HepG2 (cell line): ENCODE measurements around the gene PRR30. TPM values are rescaled to one million over a fixed set of nuclear protein-coding genes. Genes with fewer than 3 reads are reported as not detected.

Experiments
- BRCA1 ChIP-seq: sonication (generic); formaldehyde crosslinking; IDR thresholded peaks from 2 replicates; pipeline ENCODE4 v1.4.0; 2020; ENCODE audit warnings: missing genetic modification reagents
- DMAP1 ChIP-seq: IDR thresholded peaks from 2 replicates; pipeline ENCODE4 v1.6.1; 2016
- HNF4A ChIP-seq: sonication (generic); formaldehyde crosslinking; IDR thresholded peaks from 2 replicates; pipeline ENCODE4 v1.4.0; 2020; ENCODE audit warnings: missing genetic modification reagents
- NFYB ChIP-seq: sonication (generic); formaldehyde crosslinking; IDR thresholded peaks from 2 replicates; pipeline ENCODE4 v1.4.0; 2020; ENCODE audit warnings: missing genetic modification reagents
- RELA ChIP-seq: sonication (generic); formaldehyde crosslinking; IDR thresholded peaks from 2 replicates; pipeline ENCODE4 v1.4.0; 2020; ENCODE audit warnings: missing genetic modification reagents
- SMAD3 ChIP-seq: sonication (generic); formaldehyde crosslinking; IDR thresholded peaks from 2 replicates; pipeline ENCODE4 v1.4.0; 2020; ENCODE audit warnings: missing genetic modification reagents
- SOX13 ChIP-seq, 3 experiments: fragments of 450-650 bp in 1 of 3; sonication (generic) in 1 of 3; formaldehyde crosslinking in 1 of 3; IDR thresholded peaks in 2 of 3; conservative IDR thresholded peaks in 1 of 3; 2 replicates each; pipeline versions ENCODE4 v1.5.0 to v1.6.1; 2016 to 2020; ENCODE audit warnings: antibody characterized with exemption in 1 of 3, mild to moderate bottlenecking in 1 of 3, missing compliant biosample characterization in 1 of 3, missing genetic modification reagents in 1 of 3, moderate library complexity in 1 of 3
- U2AF2 ChIP-seq: fragments of 200-400 bp; formaldehyde crosslinking; IDR thresholded peaks from 2 replicates; pipeline ENCODE4 v1.6.1; 2017; ENCODE audit warnings: low read depth, mild to moderate bottlenecking, low read length
- ZBTB42 ChIP-seq: sonication (generic); formaldehyde crosslinking; IDR thresholded peaks from 2 replicates; pipeline ENCODE4 v1.5.0; 2020; ENCODE audit warnings: mild to moderate bottlenecking, missing genetic modification reagents
- ZNF333 ChIP-seq: sonication (generic); formaldehyde crosslinking; IDR thresholded peaks from 2 replicates; pipeline ENCODE4 v1.4.0; 2020; ENCODE audit warnings: mild to moderate bottlenecking, missing genetic modification reagents, borderline replicate concordance
- ZNF550 ChIP-seq: sonication (generic); formaldehyde crosslinking; IDR thresholded peaks from 2 replicates; pipeline ENCODE4 v1.4.0; 2020; ENCODE audit warnings: mild to moderate bottlenecking, missing genetic modification reagents, borderline replicate concordance
- ZNF574 ChIP-seq: sonication (generic); formaldehyde crosslinking; IDR thresholded peaks from 2 replicates; pipeline ENCODE4 v1.4.0; 2020; ENCODE audit warnings: missing genetic modification reagents
- polyA plus RNA-seq, 8 experiments: library from polyadenylated mRNA; depleted of rRNA in 3 of 8; stranded (reverse) in 7 of 8; unstranded in 1 of 8; fragments of >200 nt; fragmentation: Illumina TruSeq in 4 of 8; extraction: Trizol in 4 of 8; gene quantifications; 2 replicates each; pipeline versions ENCODE4 v1.2.1 to v1.2.3, GENCODE V29; 2011 to 2016; ENCODE audit warnings: low read depth in 4 of 8, missing spikeins in 1 of 8, mixed read lengths in 1 of 8; ENCODE audit not compliant: insufficient read depth in 1 of 8
- total RNA-seq, 5 experiments: library from RNA; depleted of rRNA; stranded (reverse); fragments of >200 nt; fragmentation: Illumina TruSeq; extraction: Trizol; gene quantifications; 2 replicates each; pipeline ENCODE4 v1.2.3, GENCODE V29; 2016; ENCODE audit warnings: low read depth in 1 of 5
- TF ChIP-seq, protein P1 (sequence below): sonication (generic); formaldehyde crosslinking; IDR thresholded peaks from 2 replicates; pipeline ENCODE4 v1.4.0; 2020; ENCODE audit warnings: missing genetic modification reagents, mild to moderate bottlenecking, borderline replicate concordance
- TF ChIP-seq, protein P2 (sequence below): sonication (generic); formaldehyde crosslinking; IDR thresholded peaks from 2 replicates; pipeline ENCODE4 v1.4.0; 2020; ENCODE audit warnings: mild to moderate bottlenecking, missing genetic modification reagents
- TF ChIP-seq, protein P3 (sequence below): IDR thresholded peaks from 2 replicates; pipeline ENCODE4 v1.6.1; 2012; ENCODE audit warnings: low read length, improper control_type of control experiment

Gene PRR30
- total and polyA plus RNA-seq, 2 of the 13 experiments (the other 11 are each of a cell fraction or from before 2014, with no cell fraction given), result not detected

- TF ChIP-seq, protein P1, sequence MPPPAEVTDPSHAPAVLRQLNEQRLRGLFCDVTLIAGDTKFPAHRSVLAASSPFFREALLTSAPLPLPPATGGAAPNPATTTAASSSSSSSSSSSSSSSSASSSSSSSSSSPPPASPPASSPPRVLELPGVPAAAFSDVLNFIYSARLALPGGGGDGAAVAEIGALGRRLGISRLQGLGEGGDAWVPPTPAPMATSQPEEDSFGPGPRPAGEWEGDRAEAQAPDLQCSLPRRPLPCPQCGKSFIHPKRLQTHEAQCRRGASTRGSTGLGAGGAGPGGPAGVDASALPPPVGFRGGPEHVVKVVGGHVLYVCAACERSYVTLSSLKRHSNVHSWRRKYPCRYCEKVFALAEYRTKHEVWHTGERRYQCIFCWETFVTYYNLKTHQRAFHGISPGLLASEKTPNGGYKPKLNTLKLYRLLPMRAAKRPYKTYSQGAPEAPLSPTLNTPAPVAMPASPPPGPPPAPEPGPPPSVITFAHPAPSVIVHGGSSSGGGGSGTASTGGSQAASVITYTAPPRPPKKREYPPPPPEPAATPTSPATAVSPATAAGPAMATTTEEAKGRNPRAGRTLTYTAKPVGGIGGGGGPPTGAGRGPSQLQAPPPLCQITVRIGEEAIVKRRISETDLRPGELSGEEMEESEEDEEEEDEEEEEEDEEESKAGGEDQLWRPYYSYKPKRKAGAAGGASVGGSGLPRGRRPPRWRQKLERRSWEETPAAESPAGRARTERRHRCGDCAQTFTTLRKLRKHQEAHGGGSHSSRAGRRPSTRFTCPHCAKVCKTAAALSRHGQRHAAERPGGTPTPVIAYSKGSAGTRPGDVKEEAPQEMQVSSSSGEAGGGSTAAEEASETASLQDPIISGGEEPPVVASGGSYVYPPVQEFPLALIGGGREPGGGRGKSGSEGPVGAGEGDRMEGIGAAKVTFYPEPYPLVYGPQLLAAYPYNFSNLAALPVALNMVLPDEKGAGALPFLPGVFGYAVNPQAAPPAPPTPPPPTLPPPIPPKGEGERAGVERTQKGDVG (CRISPR knock-in tag), result peak; percentile 97
- TF ChIP-seq ZBTB42 (CRISPR knock-in tag) (peak; percentile 78; the same call in 1 of the 2 replicates), U2AF2 (no peak), RELA (CRISPR knock-in tag) (no peak), DMAP1 (CRISPR knock-in tag) (0 out of 2 replicates have a peak, but pooled peaks have one; percentile 26), SMAD3 (CRISPR knock-in tag) (peak; percentile 76), HNF4A (CRISPR knock-in tag) (peak; percentile 97), ZNF550 (0 out of 2 replicates have a peak, but pooled peaks have one; percentile 36), SOX13 (IDR thresholded peaks at IDR 0.05) (peak; percentile 94), SOX13 (CRISPR knock-in tag; conservative IDR thresholded peaks at IDR 0.05 in 1 of 2, IDR thresholded peaks at IDR 0.05 in 1 of 2) (peak in 1 of 2 experiments; percentile 98; a peak in 2 of 4 replicates), ZNF574 (CRISPR knock-in tag) (peak; percentile 67; the same call in 1 of the 2 replicates), BRCA1 (0 out of 2 replicates have a peak, but pooled peaks have one; percentile 29), ZNF333 (CRISPR knock-in tag) (no peak), NFYB (peak; percentile 47; the same call in 1 of the 2 replicates)
- TF ChIP-seq, protein P2, sequence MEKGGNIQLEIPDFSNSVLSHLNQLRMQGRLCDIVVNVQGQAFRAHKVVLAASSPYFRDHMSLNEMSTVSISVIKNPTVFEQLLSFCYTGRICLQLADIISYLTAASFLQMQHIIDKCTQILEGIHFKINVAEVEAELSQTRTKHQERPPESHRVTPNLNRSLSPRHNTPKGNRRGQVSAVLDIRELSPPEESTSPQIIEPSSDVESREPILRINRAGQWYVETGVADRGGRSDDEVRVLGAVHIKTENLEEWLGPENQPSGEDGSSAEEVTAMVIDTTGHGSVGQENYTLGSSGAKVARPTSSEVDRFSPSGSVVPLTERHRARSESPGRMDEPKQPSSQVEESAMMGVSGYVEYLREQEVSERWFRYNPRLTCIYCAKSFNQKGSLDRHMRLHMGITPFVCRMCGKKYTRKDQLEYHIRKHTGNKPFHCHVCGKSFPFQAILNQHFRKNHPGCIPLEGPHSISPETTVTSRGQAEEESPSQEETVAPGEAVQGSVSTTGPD, result peak; percentile 93
- TF ChIP-seq, protein P3, sequence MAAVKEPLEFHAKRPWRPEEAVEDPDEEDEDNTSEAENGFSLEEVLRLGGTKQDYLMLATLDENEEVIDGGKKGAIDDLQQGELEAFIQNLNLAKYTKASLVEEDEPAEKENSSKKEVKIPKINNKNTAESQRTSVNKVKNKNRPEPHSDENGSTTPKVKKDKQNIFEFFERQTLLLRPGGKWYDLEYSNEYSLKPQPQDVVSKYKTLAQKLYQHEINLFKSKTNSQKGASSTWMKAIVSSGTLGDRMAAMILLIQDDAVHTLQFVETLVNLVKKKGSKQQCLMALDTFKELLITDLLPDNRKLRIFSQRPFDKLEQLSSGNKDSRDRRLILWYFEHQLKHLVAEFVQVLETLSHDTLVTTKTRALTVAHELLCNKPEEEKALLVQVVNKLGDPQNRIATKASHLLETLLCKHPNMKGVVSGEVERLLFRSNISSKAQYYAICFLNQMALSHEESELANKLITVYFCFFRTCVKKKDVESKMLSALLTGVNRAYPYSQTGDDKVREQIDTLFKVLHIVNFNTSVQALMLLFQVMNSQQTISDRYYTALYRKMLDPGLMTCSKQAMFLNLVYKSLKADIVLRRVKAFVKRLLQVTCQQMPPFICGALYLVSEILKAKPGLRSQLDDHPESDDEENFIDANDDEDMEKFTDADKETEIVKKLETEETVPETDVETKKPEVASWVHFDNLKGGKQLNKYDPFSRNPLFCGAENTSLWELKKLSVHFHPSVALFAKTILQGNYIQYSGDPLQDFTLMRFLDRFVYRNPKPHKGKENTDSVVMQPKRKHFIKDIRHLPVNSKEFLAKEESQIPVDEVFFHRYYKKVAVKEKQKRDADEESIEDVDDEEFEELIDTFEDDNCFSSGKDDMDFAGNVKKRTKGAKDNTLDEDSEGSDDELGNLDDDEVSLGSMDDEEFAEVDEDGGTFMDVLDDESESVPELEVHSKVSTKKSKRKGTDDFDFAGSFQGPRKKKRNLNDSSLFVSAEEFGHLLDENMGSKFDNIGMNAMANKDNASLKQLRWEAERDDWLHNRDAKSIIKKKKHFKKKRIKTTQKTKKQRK, result no peak
Observed at GRCh38 chr2:27177441-27178351, 38.5 kb upstream of the PRR30 start (continued).
